ENCODE measurements around the gene ADH5.

DNA sequence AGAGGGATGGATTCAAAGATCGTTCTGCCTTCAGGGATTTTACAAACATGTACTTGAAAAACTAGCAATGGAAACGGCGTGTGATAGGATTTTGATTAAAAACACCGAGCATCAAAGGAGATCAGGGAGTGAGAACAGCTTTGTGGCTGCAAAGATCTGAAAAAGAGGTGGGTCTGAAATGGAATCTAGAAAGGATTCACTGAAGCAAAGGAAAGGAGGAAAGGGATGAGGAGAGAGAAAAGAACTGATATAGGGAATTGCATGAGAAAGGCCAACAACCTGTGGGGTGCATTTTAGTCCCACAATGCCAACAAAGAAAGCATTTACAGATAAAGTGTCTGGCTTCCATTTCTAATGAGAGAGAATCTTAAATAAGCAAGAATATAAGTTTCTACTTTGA lies 32.4 kb upstream of the ADH5 start:
- TF ChIP-seq, protein P1, sequence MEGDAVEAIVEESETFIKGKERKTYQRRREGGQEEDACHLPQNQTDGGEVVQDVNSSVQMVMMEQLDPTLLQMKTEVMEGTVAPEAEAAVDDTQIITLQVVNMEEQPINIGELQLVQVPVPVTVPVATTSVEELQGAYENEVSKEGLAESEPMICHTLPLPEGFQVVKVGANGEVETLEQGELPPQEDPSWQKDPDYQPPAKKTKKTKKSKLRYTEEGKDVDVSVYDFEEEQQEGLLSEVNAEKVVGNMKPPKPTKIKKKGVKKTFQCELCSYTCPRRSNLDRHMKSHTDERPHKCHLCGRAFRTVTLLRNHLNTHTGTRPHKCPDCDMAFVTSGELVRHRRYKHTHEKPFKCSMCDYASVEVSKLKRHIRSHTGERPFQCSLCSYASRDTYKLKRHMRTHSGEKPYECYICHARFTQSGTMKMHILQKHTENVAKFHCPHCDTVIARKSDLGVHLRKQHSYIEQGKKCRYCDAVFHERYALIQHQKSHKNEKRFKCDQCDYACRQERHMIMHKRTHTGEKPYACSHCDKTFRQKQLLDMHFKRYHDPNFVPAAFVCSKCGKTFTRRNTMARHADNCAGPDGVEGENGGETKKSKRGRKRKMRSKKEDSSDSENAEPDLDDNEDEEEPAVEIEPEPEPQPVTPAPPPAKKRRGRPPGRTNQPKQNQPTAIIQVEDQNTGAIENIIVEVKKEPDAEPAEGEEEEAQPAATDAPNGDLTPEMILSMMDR (IDR thresholded peaks at IDR 0.05; ENCODE audit: low read length): no peak
- no peak for TF ChIP-seq EZH2phosphoT487 (IDR thresholded peaks at IDR 0.05; ENCODE audit: low read length)
- no peak for TF ChIP-seq EZH2 (optimal IDR thresholded peaks at IDR 0.05; ENCODE audit: low read depth, low read length)
